OCI-LY1 (cell line): ENCODE results near the gene EME2.

Source experiments
- EZH2 ChIP-seq: fragments of 200-600 bp; sonication (generic), shearing (Covaris generic); IDR thresholded peaks from 2 replicates; pipeline ENCODE4 v1.8.0; 2017; ENCODE audit warnings: borderline replicate concordance, mixed run types, mild to moderate bottlenecking, antibody characterized with exemption, low read length, moderate library complexity, mixed read lengths
- TF ChIP-seq, protein P1 (sequence below): fragments of 200-600 bp; sonication (generic), shearing (Covaris generic); IDR thresholded peaks from 2 replicates; pipeline ENCODE4 v1.5.1; 2017; ENCODE audit warnings: mild to moderate bottlenecking, antibody characterized with exemption, low read length, moderate library complexity, mixed read lengths

DNA sequence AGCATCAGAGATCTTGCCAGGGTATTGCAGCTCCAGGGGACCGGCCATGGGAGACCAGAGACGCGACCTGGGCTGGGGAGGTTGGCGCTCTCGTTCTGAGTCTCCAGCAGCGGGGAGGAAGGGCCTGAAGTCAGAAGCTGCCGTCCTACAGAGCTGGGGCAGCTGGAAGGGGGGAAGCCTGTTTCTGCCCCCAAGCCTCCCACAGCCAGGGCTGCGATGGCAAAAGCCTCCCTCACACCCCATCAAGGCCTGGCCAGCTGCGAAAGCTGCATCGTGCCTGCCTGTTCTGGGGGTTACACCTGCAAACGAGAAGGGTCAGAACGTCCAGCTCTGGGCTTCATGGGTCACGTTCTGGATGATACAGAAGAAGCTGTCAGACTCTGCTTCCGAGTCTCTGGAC is 40.5 kb upstream of the EME2 start:
- TF ChIP-seq, protein P1, sequence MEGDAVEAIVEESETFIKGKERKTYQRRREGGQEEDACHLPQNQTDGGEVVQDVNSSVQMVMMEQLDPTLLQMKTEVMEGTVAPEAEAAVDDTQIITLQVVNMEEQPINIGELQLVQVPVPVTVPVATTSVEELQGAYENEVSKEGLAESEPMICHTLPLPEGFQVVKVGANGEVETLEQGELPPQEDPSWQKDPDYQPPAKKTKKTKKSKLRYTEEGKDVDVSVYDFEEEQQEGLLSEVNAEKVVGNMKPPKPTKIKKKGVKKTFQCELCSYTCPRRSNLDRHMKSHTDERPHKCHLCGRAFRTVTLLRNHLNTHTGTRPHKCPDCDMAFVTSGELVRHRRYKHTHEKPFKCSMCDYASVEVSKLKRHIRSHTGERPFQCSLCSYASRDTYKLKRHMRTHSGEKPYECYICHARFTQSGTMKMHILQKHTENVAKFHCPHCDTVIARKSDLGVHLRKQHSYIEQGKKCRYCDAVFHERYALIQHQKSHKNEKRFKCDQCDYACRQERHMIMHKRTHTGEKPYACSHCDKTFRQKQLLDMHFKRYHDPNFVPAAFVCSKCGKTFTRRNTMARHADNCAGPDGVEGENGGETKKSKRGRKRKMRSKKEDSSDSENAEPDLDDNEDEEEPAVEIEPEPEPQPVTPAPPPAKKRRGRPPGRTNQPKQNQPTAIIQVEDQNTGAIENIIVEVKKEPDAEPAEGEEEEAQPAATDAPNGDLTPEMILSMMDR: no peak
- TF ChIP-seq EZH2: no peak
